HG03378 (cell line): Measurements from ENCODE around the gene RIMBP2.

ENCODE experiments used
- ATAC-seq: cut with Tn5 transposase; IDR thresholded peaks from one replicate; pipeline ENCODE4 v1.9.1; 2021; ENCODE audit warnings: mild to moderate bottlenecking, moderate library complexity; ENCODE audit not compliant: unreplicated experiment

The RIMBP2 gene

GRCh38 chr12:130577351-130577750 lies 138.7 kb downstream of the RIMBP2 start:
- no peak for ATAC-seq

DNA sequence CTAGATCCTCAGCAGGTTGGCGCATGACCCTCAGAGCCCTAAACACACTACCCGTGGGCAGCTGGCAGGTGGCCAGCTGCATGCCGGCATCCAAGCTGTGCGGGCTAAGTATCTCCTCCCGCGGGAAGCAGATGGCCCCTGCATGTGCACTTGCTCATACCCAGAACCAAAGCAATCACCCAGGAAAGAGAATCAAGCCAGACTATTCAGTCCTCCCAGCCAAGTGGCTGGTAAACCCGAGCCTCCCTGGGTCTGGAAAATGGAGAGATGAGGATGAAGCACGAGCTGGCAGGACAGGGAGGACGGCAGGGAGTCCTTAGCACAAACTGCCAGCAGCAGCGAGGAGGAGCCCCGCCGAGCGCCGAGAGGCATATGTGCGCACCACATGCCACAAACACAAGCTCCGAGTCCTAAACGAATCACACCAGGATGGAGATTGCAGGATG lies 139.7 kb downstream of the RIMBP2 start:
- ATAC-seq: no peak

DNA sequence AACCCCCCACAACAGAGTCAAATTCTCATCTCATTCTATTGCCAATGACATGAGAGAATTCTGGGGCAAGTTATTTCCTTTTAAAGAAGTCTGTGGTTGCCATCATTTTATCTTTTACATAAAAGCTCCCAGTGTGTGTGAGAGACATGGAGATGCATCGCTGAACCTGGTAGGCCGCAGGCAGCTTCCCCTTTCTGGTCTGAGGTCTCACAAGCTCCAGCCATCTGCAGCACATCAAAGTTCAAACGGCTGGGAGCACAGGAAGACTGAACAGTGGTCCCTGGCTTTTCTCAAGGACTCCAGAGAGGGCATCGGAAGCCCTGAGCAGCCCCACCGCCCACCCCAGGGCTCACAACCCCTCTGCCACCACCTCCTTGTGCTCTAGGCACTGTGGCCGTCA lies 141.7 kb downstream of the RIMBP2 start:
- no peak for ATAC-seq

GRCh38 chr12:130573766-130574165 lies 142.3 kb downstream of the RIMBP2 start:
- no peak for ATAC-seq

GRCh38 chr12:130573235-130573634 lies 142.9 kb downstream of the RIMBP2 start:
- no peak for ATAC-seq

- no peak for ATAC-seq
Measured at GRCh38 chr12:130572553-130572952, 143.5 kb downstream of the RIMBP2 start.

- no peak for ATAC-seq
Measured at GRCh38 chr12:130571734-130572133, 144.4 kb downstream of the RIMBP2 start.

DNA sequence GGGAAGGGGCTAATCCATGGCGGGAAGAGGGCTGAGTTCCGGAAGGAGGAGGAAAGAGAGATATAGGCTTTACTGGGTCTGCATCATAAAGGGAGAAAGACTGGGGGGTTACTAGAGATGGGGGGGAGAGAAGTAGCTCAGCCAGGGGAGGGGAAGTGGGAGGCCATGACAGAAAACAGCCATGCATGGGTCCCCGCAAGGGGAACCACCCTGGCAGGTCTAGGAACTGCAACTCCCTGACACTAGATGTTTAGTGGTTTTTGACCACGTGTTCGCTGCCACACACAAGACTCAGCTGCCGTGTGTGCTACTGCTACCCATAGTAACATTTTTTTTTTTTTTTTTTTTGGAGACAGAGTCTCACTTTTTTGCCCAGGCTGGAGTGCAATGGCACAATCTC lies 145.0 kb downstream of the RIMBP2 start:
- ATAC-seq: no peak

DNA sequence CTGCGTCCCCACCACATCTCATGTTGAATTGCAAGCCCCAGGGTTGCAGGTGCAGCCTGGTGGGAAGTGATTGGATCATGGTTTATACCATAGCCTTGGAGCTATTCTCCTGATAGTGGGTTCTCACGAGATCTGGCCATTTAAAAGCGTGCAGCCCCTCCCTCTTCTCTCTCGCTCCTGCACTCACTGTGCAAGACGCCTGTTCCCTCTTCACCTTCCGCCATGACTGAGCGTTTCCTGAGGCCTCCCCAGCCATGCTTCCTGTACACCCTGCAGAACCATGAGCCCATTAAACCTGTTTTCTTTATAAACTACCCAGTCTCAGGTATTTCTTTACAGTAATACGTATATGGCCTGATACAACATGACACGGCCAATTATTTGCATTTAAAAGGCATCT lies 146.6 kb downstream of the RIMBP2 start:
- ATAC-seq: no peak

- ATAC-seq: no peak
Measured at GRCh38 chr12:130568501-130568900, 147.6 kb downstream of the RIMBP2 start.

GRCh38 chr12:130568041-130568440 lies 148.1 kb downstream of the RIMBP2 start:
- ATAC-seq: no peak

DNA sequence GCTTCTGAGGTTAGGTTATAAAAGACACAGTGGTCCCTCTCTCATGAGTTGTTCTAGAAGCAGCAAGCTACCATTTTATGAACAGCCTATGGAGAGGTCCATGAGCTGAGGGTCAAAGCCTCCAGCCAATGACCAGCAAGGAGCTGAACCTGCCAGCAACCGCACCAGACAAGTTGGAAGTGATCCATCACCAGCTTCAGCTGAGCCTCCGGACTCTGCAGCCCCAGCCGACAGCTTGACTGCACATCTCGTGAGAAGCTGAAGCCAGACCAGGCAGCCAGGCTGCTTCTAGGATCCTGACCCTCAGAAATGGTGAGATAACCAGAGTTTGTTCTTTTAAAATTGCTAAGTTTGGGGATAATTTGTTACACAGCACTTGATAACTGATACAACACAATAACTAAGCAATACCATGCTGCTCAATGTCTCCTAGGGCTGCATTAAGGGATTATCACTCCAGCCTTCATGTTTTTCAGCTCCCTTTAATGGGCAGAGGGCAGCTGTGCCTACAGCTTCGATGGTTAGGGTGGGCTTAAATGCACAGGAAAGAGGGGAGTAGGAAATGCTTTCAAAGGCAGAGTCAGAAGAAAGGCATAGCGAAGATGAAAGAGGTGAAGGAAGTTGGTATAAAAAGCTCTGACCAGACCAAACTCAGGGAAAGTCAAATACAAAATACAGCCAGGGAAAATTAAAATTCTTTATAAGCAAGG lies 149.5 kb downstream of the RIMBP2 start:
- ATAC-seq: no peak

- no peak for ATAC-seq
Measured at GRCh38 chr12:130565189-130565588, 150.9 kb downstream of the RIMBP2 start.

GRCh38 chr12:130563323-130563722 lies 152.8 kb downstream of the RIMBP2 start:
- no peak for ATAC-seq

DNA sequence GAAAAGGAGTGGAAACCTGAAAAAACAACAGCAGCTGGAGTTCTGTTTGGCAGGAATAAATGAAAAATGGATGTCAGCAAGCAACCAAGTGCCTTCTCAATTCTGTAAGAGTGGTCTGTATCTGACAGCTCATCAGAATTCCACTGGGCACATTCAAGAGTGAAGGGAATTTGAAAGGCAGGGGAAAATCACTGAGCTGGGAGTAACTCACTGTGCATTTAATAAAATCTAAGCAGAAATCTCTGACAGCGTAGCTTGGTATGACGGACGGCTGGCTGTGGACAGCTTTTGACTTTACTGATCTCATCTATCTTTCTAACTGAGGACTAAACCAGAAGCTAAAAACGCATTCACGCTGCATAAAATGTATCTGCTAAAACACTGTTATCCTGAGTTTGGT lies 153.4 kb downstream of the RIMBP2 start:
- ATAC-seq: no peak

DNA sequence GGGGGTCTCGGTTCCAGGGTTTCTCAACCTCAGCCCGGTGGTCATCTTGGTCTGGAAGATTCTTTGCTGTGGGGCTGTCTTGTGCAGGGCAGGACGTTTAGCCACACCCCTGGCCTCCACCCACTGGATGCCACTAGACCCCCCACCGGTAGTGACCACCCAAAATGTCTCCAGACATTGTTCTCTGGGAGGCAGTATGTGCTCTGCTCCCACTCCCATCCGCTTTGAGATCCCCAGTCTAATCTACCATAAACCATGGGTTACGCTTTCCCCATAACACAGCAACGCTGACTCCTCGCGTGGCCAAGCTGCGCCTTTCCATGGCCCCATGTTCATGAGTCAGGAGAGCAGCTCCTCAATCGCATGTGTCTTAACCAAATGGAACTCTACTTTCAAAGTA lies 155.8 kb downstream of the RIMBP2 start:
- ATAC-seq: no peak

- ATAC-seq: no peak
Measured at GRCh38 chr12:130559806-130560205, 156.3 kb downstream of the RIMBP2 start.

- no peak for ATAC-seq
Measured at GRCh38 chr12:130557886-130558765, 158.0 kb downstream of the RIMBP2 start.

DNA sequence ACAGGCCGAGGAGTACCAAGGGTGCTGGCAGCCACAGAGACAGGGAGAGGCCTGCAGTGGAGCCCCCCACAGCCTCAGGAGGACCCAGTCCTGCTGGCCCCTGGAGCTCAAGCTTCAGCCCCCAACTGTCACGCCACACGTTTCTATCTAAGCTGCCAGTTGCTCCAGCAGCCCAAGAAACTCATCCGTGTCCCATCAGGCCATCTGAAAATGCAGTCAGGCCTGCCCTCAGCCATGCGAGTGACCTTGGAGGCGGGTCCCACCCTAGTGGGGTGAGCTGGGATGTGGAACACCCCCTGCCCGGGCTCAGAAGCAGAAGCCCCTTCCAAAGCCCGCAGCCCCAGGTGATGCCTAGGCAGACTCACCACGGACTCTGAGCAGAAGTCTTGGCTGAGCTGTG lies 158.9 kb downstream of the RIMBP2 start:
- ATAC-seq: no peak

GRCh38 chr12:130556486-130557055 lies 159.5 kb downstream of the RIMBP2 start:
- no peak for ATAC-seq

GRCh38 chr12:130555628-130556485 lies 160.2 kb downstream of the RIMBP2 start:
- ATAC-seq: no peak
